Measurements from ENCODE around the gene CRADD. TPM values are rescaled to one million over a fixed set of nuclear protein-coding genes. Genes with fewer than 3 reads are reported as not detected.

CRADD gene
- total RNA-seq, 5 donors from 2014 or later (not counting 1 experiment from before 2014, with no cell fraction given): 11.2 to 19.3 (median 12.3) TPM

DNA sequence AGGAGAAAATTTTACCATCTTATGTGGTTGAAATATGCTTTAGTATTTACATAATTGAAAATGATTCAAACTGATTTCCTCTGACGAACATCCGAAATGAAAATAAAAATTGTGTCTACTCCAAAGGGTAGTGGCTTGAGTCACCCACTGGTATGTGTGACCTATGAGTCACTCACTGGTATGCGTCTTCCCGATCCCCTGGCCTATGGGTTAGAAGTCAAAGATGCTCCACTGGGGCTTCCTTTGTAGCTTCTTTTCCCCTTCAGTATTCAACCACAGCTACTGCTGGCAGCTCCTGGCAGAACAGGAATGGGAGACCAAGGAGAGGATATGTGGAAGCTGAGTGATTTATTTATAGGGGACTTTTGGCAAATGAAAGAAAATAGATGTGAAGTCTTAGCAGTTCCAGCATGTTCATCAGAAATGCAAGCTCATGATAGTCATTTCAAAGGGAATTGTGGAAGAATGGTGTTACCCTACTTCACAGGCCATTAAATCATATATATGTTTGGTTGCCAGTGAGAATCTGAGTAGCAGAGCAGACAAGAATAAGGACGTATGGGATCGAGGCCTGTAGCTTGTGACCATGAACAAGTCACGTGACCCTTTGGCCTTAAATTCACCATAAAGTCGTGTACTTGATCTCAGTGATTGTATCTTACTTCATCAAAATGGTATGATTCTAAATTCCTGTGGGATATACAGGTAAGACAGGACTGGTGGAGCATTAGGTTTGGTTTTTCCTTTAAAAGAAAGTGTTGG lies 108.3 kb downstream of the CRADD start:
- CTCF ChIA-PET: interaction anchor here in 1 of 2 donors (0.7 kb wide), 2 partner anchors 17 to 20 kb away, joined by 3 to 4 read pairs; no protein-coding TSS in a partner anchor
- peak; percentile 40 to 78 (median 72) for ATAC-seq (replicated peaks in 1 of 4)

DNA sequence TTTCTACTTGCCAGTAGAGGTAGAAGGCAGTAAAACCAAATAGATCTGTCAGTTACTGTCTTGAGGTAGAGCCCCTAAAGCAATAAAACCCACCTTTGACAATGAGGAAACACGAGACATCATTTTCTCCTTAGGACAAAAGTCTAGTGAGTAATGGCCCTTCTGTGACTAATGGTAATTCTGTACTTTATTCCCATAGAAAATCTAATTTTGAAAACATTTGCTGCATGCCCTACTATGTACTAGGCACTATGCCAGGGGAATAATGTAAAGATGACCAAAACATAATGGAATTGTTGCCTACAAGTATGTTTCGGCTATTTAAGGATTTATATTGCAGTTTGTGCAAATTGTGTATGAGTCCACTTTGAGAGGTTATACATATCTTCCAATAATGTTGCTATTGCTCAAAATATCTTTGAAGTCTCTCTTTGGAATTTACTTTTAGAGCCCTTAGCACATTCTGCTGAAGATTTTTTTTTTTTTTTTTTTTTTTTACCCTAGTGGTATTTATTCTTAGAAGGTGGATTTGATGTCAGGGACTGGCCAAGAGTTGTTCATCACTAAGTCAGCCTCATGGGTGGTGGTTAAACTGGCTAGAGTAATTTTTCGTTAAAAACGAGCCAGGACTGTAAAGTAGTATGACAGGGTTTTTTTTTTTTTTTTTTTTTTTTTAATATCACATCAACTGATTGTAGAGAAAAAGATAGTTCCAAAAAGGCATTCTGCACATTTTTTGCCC lies 109.7 kb downstream of the CRADD start:
- ChIA-PET POLR2A (interaction anchor here (0.7 kb wide), 2 partner anchors 200 to 323 kb away, joined by 3 to 5 read pairs; no protein-coding TSS in a partner anchor), CTCF (no interaction called here)
- peaks cover 15 to 31% of the 10 kb centered on the region in 2 experiments for H3K4me1 ChIP-seq (ENCODE audit: control insufficient read depth in 1 of 2, extremely low read depth in 1 of 2, insufficient read depth in 2 of 2, low read length in 2 of 2)
- H3K27ac Mint-ChIP-seq: no peak overlapping the region
- H3K27ac ChIP-seq (ENCODE audit: low read length): no peak overlapping the region
- ATAC-seq (replicated peaks in 1 of 4) (no peak), DNase-seq (no peak)
- no peaks in the 10 kb centered on the region for H3K9me3 Mint-ChIP-seq
- H3K9me3 ChIP-seq: no peaks in the 10 kb centered on the region
- no CpG with 5 or more reads among the region's 4 CpGs for WGBS (ENCODE audit: insufficient coverage)
- H3K27me3 ChIP-seq (replicated peaks in 1 of 2; ENCODE audit: control insufficient read depth in 2 of 2, extremely low read depth in 1 of 2, insufficient read depth in 2 of 2, low read length in 1 of 2): no peaks in the 10 kb centered on the region
- no peaks in the 10 kb centered on the region for H3K36me3 ChIP-seq (ENCODE audit: control insufficient read depth in 2 of 2, extremely low read depth in 1 of 2, insufficient read depth in 1 of 2, low read length in 1 of 2)
- peaks cover 8% of the 10 kb centered on the region for H3K36me3 Mint-ChIP-seq
- no peaks in the 10 kb centered on the region for H3K27me3 Mint-ChIP-seq
- no peak overlapping the region for H3K4me3 ChIP-seq (ENCODE audit: control insufficient read depth in 1 of 2, extremely low read depth in 1 of 2, low read length in 1 of 2)
- no peak overlapping the region for H3K4me3 Mint-ChIP-seq
- peaks cover 54 to 67% (median 58%) of the 10 kb centered on the region in 3 donors for H3K4me1 Mint-ChIP-seq

More for the DNA sequence above, 108.3 kb downstream of the CRADD start:
- Histone ChIP-seq H3K4me1 (ENCODE audit: control insufficient read depth in 1 of 2, extremely low read depth in 1 of 2, insufficient read depth in 2 of 2, low read length in 2 of 2) (peaks cover 15 to 28% of the 10 kb centered on the region in 2 experiments), H3K27ac (ENCODE audit: low read length) (no peak overlapping the region), H3K9me3 (no peaks in the 10 kb centered on the region), H3K4me3 (ENCODE audit: control insufficient read depth in 1 of 2, extremely low read depth in 1 of 2, low read length in 1 of 2) (no peak overlapping the region), H3K36me3 (ENCODE audit: control insufficient read depth in 2 of 2, extremely low read depth in 1 of 2, insufficient read depth in 1 of 2, low read length in 1 of 2) (no peaks in the 10 kb centered on the region), H3K27me3 (replicated peaks in 1 of 2; ENCODE audit: control insufficient read depth in 2 of 2, extremely low read depth in 1 of 2, insufficient read depth in 2 of 2, low read length in 1 of 2) (no peaks in the 10 kb centered on the region)
- WGBS (ENCODE audit: insufficient coverage): 33% methylated on average over 4 of the region's 8 CpGs
- H3K4me3 Mint-ChIP-seq: peak overlapping the region in 2 of 3 donors; percentile 15 to 28
- H3K36me3 Mint-ChIP-seq: peaks cover 5% of the 10 kb centered on the region
- peaks cover 45 to 67% (median 61%) of the 10 kb centered on the region in 3 donors for H3K4me1 Mint-ChIP-seq
- H3K27ac Mint-ChIP-seq: peak overlapping the region; percentile 66 to 78
- peak in 10 of 35 experiments; percentile 5 to 42 (median 12) for DNase-seq
- no peaks in the 10 kb centered on the region for H3K27me3 Mint-ChIP-seq
- H3K9me3 Mint-ChIP-seq: peaks cover 0 to 4% (median 0%) of the 10 kb centered on the region in 3 donors
- POLR2A ChIA-PET: interaction anchor here in 1 of 2 donors (0.5 to 1.5 kb wide), 2 partner anchors 38 to 46 kb away, joined by 3 to 4 read pairs; no protein-coding TSS in a partner anchor

DNA sequence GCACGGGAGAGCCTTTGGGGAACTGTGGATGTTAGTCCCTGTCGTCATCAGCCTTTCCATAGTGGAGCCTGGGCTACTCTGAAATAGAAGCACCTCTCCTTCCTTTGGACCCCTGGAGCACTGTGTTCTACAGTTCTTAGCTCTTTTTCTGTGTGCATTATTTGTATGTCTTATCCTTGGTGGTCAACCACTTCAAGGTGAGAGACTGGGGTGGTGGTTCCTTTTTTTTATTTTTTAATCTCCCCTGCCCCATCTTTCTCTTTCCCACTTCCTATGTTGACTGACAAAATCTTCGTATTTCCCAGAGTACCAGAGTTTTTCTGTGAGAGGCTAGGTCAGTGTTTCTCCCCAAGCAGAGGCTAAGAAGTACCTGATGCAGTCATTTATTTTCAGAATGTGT lies 111.7 kb downstream of the CRADD start:
- no peaks in the 10 kb centered on the region for H3K9me3 ChIP-seq
- peak overlapping the region in 1 of 2 donors; percentile 23 for H3K4me3 ChIP-seq (ENCODE audit: control insufficient read depth in 1 of 2, extremely low read depth in 1 of 2, low read length in 1 of 2)
- H3K27ac ChIP-seq (ENCODE audit: low read length): no peak overlapping the region
- Mint-ChIP-seq H3K27ac (no peak overlapping the region), H3K4me3 (peak overlapping the region in 1 of 3 donors; percentile 9), H3K4me1 (peaks cover 50 to 60% (median 51%) of the 10 kb centered on the region in 3 donors), H3K36me3 (peaks cover 8% of the 10 kb centered on the region), H3K27me3 (no peaks in the 10 kb centered on the region), H3K9me3 (no peaks in the 10 kb centered on the region)
- ChIA-PET POLR2A (no interaction called here), CTCF (no interaction called here)
- peaks cover 13 to 29% of the 10 kb centered on the region in 2 experiments for H3K4me1 ChIP-seq (ENCODE audit: control insufficient read depth in 1 of 2, extremely low read depth in 1 of 2, insufficient read depth in 2 of 2, low read length in 2 of 2)
- ATAC-seq (replicated peaks in 1 of 4) (no peak), DNase-seq (no peak)
- WGBS (ENCODE audit: insufficient coverage): no CpG with 5 or more reads among the region's 3 CpGs
- H3K27me3 ChIP-seq (replicated peaks in 1 of 2; ENCODE audit: control insufficient read depth in 2 of 2, extremely low read depth in 1 of 2, insufficient read depth in 2 of 2, low read length in 1 of 2): no peaks in the 10 kb centered on the region
- H3K36me3 ChIP-seq (ENCODE audit: control insufficient read depth in 2 of 2, extremely low read depth in 1 of 2, insufficient read depth in 1 of 2, low read length in 1 of 2): no peaks in the 10 kb centered on the region

DNA sequence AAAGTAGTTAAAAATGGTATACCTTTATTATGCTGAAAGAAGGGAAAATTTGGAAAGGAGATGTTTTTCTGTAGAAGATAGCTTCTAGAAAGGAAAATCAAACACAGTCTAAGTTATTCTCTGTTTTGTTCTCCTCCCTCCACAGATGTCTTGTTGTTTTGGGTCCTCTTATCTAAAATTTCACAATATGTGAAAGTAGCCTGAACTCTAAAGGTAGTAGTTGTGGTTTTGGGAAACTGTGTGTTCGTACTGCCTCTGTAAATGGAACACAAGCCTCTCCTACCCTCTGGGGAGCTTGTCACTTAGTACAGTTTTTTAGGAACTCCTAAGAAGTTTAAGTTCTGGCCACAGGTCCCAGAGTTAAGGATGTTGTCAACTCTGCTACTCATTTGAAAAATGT lies 112.6 kb downstream of the CRADD start:
- H3K27me3 ChIP-seq (replicated peaks in 1 of 2; ENCODE audit: control insufficient read depth in 2 of 2, extremely low read depth in 1 of 2, insufficient read depth in 2 of 2, low read length in 1 of 2): no peaks in the 10 kb centered on the region
- POLR2A ChIA-PET: no interaction called here
- DNase-seq: no peak
- H3K9me3 ChIP-seq: no peaks in the 10 kb centered on the region
- H3K36me3 Mint-ChIP-seq: peaks cover 8% of the 10 kb centered on the region
- no peaks in the 10 kb centered on the region for H3K9me3 Mint-ChIP-seq
- peaks cover 6 to 20% of the 10 kb centered on the region in 2 experiments for H3K4me1 ChIP-seq (ENCODE audit: control insufficient read depth in 1 of 2, extremely low read depth in 1 of 2, insufficient read depth in 2 of 2, low read length in 2 of 2)
- no peak overlapping the region for H3K27ac ChIP-seq (ENCODE audit: low read length)
- no peaks in the 10 kb centered on the region for H3K27me3 Mint-ChIP-seq
- no peak overlapping the region for H3K27ac Mint-ChIP-seq
- WGBS (ENCODE audit: insufficient coverage): no CpG with 5 or more reads among the region's 1 CpG
- H3K4me3 Mint-ChIP-seq: no peak overlapping the region
- H3K4me3 ChIP-seq (ENCODE audit: control insufficient read depth in 1 of 2, extremely low read depth in 1 of 2, low read length in 1 of 2): no peak overlapping the region
- CTCF ChIA-PET: no interaction called here
- H3K4me1 Mint-ChIP-seq: peaks cover 41 to 51% (median 42%) of the 10 kb centered on the region in 3 donors
- no peak for ATAC-seq (replicated peaks in 1 of 4)
- H3K36me3 ChIP-seq (ENCODE audit: control insufficient read depth in 2 of 2, extremely low read depth in 1 of 2, insufficient read depth in 1 of 2, low read length in 1 of 2): no peaks in the 10 kb centered on the region

DNA sequence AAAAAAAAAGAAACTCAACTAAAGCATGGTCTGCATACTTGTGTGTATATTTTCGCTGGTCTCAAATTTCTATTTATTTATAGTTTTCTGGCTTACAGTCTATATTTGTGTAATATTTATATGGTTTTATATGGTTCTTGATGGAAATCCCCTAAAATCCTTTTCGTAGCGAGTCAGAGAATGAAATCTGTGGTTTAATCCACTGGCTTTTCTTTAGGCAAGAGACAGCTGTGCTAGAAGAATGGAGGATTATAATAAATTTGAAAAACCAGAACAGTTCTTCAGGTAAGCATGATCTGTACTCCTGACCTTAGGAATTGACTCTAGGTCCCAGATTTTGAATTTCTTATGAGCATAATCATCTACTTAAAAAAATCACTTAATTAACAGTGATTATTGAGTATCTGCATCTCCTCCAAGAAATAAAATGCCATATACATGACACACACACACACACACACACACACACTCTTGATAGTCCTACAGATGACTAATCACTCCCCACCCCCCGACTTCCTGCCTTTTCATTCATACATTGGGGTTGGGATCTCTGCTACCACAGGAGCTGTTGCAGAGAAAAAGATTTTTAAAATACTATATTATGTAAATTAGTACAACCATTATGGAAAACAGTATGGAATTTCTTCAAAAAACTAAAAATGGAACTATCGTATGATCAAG lies 113.4 kb downstream of the CRADD start:
- no peaks in the 10 kb centered on the region for H3K9me3 ChIP-seq
- peaks cover 8% of the 10 kb centered on the region for H3K36me3 Mint-ChIP-seq
- H3K27me3 ChIP-seq (replicated peaks in 1 of 2; ENCODE audit: control insufficient read depth in 2 of 2, extremely low read depth in 1 of 2, insufficient read depth in 2 of 2, low read length in 1 of 2): no peaks in the 10 kb centered on the region
- H3K4me3 Mint-ChIP-seq: no peak overlapping the region
- 100% methylated on average over 2 of the region's 5 CpGs for WGBS (ENCODE audit: insufficient coverage)
- peak in 1 of 35 experiments; percentile 5 for DNase-seq
- H3K4me1 Mint-ChIP-seq: peaks cover 32 to 43% (median 33%) of the 10 kb centered on the region in 3 donors
- CTCF ChIA-PET: no interaction called here
- no peak overlapping the region for H3K4me3 ChIP-seq (ENCODE audit: control insufficient read depth in 1 of 2, extremely low read depth in 1 of 2, low read length in 1 of 2)
- POLR2A ChIA-PET: no interaction called here
- H3K36me3 ChIP-seq (ENCODE audit: control insufficient read depth in 2 of 2, extremely low read depth in 1 of 2, insufficient read depth in 1 of 2, low read length in 1 of 2): no peaks in the 10 kb centered on the region
- ATAC-seq (replicated peaks in 1 of 4): peak in 2 of 4 experiments; percentile 32 to 49
- no peaks in the 10 kb centered on the region for H3K9me3 Mint-ChIP-seq
- peaks cover 6 to 20% of the 10 kb centered on the region in 2 experiments for H3K4me1 ChIP-seq (ENCODE audit: control insufficient read depth in 1 of 2, extremely low read depth in 1 of 2, insufficient read depth in 2 of 2, low read length in 2 of 2)
- no peak overlapping the region for H3K27ac ChIP-seq (ENCODE audit: low read length)
- no peaks in the 10 kb centered on the region for H3K27me3 Mint-ChIP-seq
- H3K27ac Mint-ChIP-seq: no peak overlapping the region

DNA sequence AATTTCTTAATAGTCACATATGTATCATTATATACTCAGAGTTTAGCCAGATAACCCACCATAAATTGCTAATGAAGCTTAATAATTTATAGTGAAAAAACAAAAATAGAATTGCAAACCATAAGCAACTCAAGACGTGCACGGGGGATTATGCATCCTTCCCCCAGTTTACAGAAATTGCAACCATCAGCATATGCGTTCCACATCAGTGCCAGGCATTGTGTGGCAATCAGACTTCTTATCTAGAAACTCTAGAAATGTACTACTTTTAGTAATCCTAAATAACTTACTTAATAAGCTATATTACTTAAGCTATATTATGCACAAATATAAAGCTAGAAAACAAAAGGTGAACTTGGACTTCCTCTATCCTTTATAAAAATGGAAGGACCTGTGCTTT lies 115.8 kb downstream of the CRADD start:
- ChIA-PET POLR2A (no interaction called here), CTCF (interaction anchor here in 1 of 2 donors (0.5 to 0.6 kb wide), 2 partner anchors 401 to 800 kb away, joined by 3 read pairs; no protein-coding TSS in a partner anchor)
- H3K4me3 Mint-ChIP-seq: no peak overlapping the region
- H3K9me3 ChIP-seq: no peaks in the 10 kb centered on the region
- H3K4me1 Mint-ChIP-seq: peaks cover 23 to 31% (median 28%) of the 10 kb centered on the region in 3 donors
- no peak for ATAC-seq (replicated peaks in 1 of 4)
- DNase-seq: no peak
- no peaks in the 10 kb centered on the region for H3K27me3 Mint-ChIP-seq
- WGBS (ENCODE audit: insufficient coverage): no CpG with 5 or more reads among the region's 3 CpGs
- no peak overlapping the region for H3K27ac Mint-ChIP-seq
- H3K4me1 ChIP-seq (ENCODE audit: control insufficient read depth in 1 of 2, extremely low read depth in 1 of 2, insufficient read depth in 2 of 2, low read length in 2 of 2): peaks cover 6 to 20% of the 10 kb centered on the region in 2 experiments
- no peak overlapping the region for H3K4me3 ChIP-seq (ENCODE audit: control insufficient read depth in 1 of 2, extremely low read depth in 1 of 2, low read length in 1 of 2)
- no peaks in the 10 kb centered on the region for H3K9me3 Mint-ChIP-seq
- H3K27ac ChIP-seq (ENCODE audit: low read length): no peak overlapping the region
- H3K36me3 ChIP-seq (ENCODE audit: control insufficient read depth in 2 of 2, extremely low read depth in 1 of 2, insufficient read depth in 1 of 2, low read length in 1 of 2): no peaks in the 10 kb centered on the region
- H3K36me3 Mint-ChIP-seq: peaks cover 5% of the 10 kb centered on the region
- no peaks in the 10 kb centered on the region for H3K27me3 ChIP-seq (replicated peaks in 1 of 2; ENCODE audit: control insufficient read depth in 2 of 2, extremely low read depth in 1 of 2, insufficient read depth in 2 of 2, low read length in 1 of 2)

All from T-cell (primary cell).